Measurements from ENCODE around the gene DCUN1D3. TPM values are rescaled to one million over a fixed set of nuclear protein-coding genes. Genes with fewer than 3 reads are reported as not detected.
"Not testable (repeated sequence)": the region's sequence is repeated elsewhere in the genome, so short reads cannot be mapped to it uniquely, and the experiment has no call there.

The DCUN1D3 gene, protein sequence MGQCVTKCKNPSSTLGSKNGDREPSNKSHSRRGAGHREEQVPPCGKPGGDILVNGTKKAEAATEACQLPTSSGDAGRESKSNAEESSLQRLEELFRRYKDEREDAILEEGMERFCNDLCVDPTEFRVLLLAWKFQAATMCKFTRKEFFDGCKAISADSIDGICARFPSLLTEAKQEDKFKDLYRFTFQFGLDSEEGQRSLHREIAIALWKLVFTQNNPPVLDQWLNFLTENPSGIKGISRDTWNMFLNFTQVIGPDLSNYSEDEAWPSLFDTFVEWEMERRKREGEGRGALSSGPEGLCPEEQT
- 23.2 and 24.2 TPM in 2 replicates for total RNA-seq
- long read RNA-seq, partial matches to known transcripts, result 0 of 2 reads
- long read RNA-seq, other reads (novel, unspliced or antisense), result 2 of 2 reads

- Mint-ChIP-seq H3K27me3 (no peaks in the 10 kb centered on the region), H3K4me3 (ENCODE audit: low read depth) (peak within 1 kb of the TSS; percentile 89), H3K9me3 (ENCODE audit: low read depth) (no peaks in the 10 kb centered on the region), H3K4me1 (ENCODE audit: low read depth) (peaks cover 64% of the 10 kb centered on the region), H3K27ac (peak within 1 kb of the TSS; percentile 97), H3K36me3 (ENCODE audit: insufficient read depth) (peaks cover 7% of the 10 kb centered on the region)
- peak; percentile 95 for DNase-seq (ENCODE audit: low spot score, unreplicated experiment)
- TF ChIP-seq, protein P1, sequence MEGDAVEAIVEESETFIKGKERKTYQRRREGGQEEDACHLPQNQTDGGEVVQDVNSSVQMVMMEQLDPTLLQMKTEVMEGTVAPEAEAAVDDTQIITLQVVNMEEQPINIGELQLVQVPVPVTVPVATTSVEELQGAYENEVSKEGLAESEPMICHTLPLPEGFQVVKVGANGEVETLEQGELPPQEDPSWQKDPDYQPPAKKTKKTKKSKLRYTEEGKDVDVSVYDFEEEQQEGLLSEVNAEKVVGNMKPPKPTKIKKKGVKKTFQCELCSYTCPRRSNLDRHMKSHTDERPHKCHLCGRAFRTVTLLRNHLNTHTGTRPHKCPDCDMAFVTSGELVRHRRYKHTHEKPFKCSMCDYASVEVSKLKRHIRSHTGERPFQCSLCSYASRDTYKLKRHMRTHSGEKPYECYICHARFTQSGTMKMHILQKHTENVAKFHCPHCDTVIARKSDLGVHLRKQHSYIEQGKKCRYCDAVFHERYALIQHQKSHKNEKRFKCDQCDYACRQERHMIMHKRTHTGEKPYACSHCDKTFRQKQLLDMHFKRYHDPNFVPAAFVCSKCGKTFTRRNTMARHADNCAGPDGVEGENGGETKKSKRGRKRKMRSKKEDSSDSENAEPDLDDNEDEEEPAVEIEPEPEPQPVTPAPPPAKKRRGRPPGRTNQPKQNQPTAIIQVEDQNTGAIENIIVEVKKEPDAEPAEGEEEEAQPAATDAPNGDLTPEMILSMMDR (IDR thresholded peaks at IDR 0.05; ENCODE audit: unreplicated experiment), result no peak
These were observed at the start of gene DCUN1D3, which contains the start of gene LYRM1 for GRCh38 chr16:20900299-20901067. Gene DCUN1D3 (minus strand): TSS chr16:20900358. CDS start chr16:20862538, 37,820 bp downstream. Gene LYRM1 (plus strand): TSS chr16:20900771. CDS start chr16:20915556, 14,785 bp downstream.

DNA sequence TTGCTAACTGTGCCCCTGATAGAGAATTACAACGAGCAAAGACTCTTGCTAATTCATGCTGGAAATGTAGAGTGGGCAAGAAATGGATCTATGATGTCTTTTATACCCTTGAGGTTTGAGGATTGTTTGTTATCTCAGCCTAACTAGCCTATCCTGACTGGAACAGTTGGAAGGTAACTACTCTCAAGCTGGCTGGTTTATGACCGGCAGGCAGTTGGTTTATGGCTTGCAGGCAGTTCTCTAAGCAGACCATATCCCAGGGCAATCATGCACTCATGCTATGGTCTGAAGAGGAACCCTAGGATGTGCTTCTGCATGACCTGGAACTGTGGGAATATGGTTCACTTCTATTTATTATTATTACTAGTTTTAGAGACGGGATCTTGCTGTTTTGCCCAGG lies 49.5 kb upstream of the DCUN1D3 start:
- Mint-ChIP-seq H3K27ac (no peak overlapping the region), H3K4me3 (ENCODE audit: low read depth) (no peak overlapping the region), H3K27me3 (no peaks in the 10 kb centered on the region), H3K4me1 (ENCODE audit: low read depth) (peaks cover 2% of the 10 kb centered on the region), H3K36me3 (ENCODE audit: insufficient read depth) (no peaks in the 10 kb centered on the region), H3K9me3 (ENCODE audit: low read depth) (no peaks in the 10 kb centered on the region)
- TF ChIP-seq, protein P1 (IDR thresholded peaks at IDR 0.05; ENCODE audit: unreplicated experiment), result no peak
- DNase-seq (ENCODE audit: low spot score, unreplicated experiment), result no peak

DNA sequence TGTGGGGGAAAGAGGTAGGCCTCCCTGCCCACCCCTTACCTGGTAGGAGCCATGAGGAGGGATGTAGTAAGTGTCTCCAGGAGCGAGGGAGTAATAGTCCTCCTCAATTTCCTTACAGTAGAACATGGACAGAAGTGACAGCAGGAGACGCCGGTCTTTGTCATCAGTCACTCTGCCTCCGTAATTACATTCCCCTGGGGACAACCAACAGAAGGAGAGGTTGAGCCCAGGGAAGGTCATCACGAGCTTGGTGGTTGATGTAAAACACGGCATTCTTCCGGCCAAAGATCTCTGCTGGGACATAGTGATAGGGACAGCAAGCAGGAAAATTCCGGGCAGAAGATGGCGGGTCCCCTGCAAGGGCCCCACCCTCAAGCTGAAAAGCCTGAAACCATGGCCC lies 48.3 kb upstream of the DCUN1D3 start:
- H3K27me3 Mint-ChIP-seq, result no peaks in the 10 kb centered on the region
- H3K4me3 Mint-ChIP-seq (ENCODE audit: low read depth), result no peak overlapping the region
- no peak for DNase-seq (ENCODE audit: low spot score, unreplicated experiment)
- H3K27ac Mint-ChIP-seq, result no peak overlapping the region
- H3K36me3 Mint-ChIP-seq (ENCODE audit: insufficient read depth), result no peaks in the 10 kb centered on the region
- TF ChIP-seq, protein P1 (IDR thresholded peaks at IDR 0.05; ENCODE audit: unreplicated experiment), result no peak
- peaks cover 2% of the 10 kb centered on the region for H3K4me1 Mint-ChIP-seq (ENCODE audit: low read depth)
- no peaks in the 10 kb centered on the region for H3K9me3 Mint-ChIP-seq (ENCODE audit: low read depth)

DNA sequence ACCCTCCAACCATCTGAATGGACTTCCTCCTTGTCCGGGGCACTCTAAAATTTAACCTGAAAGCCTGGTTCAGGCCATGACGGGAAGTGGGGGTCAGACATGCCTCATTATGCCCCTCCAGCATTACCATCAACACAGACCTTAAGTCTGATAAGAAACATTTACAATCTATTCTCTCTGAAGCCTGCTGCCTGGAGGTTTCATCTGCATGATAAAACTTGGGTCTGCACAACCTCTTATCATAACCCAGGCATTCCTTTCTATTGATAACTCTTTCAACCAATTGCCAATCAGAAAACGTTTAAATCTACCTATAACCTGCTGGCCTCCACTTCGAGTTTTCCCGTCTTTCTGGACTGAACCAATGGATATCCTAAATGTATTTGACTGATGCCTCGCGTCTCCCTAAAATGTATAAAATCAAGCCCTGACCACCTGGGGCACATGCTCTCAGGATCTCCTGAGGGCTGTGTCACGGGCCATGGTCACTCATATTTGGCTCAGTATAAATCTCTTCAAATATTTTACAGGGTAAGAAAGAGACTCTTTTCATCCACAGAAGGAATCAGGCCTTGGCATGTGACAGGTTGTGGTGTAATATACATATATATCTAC lies 46.0 kb upstream of the DCUN1D3 start:
- Mint-ChIP-seq H3K27ac (no peak overlapping the region), H3K4me3 (ENCODE audit: low read depth) (no peak overlapping the region), H3K36me3 (ENCODE audit: insufficient read depth) (no peaks in the 10 kb centered on the region), H3K27me3 (no peaks in the 10 kb centered on the region), H3K4me1 (ENCODE audit: low read depth) (peaks cover 2% of the 10 kb centered on the region), H3K9me3 (ENCODE audit: low read depth) (no peaks in the 10 kb centered on the region)
- no peak for DNase-seq (ENCODE audit: low spot score, unreplicated experiment)
- TF ChIP-seq, protein P1 (IDR thresholded peaks at IDR 0.05; ENCODE audit: unreplicated experiment), result no peak

DNA sequence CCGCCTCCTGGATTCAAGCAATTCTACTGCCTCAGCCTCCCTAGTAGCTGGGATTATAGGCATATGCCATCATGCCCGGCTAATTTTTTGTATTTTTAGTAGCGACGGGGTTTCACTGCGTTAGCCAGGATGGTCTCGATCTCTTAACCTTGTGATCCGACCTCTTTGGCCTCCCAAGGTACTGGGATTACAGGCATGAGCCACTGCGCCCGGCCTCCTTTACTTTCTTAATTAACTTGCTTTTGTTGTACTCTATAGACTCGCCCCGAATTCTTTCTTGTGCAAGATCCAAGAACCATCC lies 45.4 kb upstream of the DCUN1D3 start:
- not testable (repeated sequence) for H3K27me3 Mint-ChIP-seq; DNase-seq (ENCODE audit: low spot score, unreplicated experiment); H3K27ac Mint-ChIP-seq; H3K9me3 Mint-ChIP-seq (ENCODE audit: low read depth); H3K4me1 Mint-ChIP-seq (ENCODE audit: low read depth); H3K36me3 Mint-ChIP-seq (ENCODE audit: insufficient read depth); H3K4me3 Mint-ChIP-seq (ENCODE audit: low read depth)
